Measurements from ENCODE around the gene RASD1. TPM values are rescaled to one million over a fixed set of nuclear protein-coding genes. Genes with fewer than 3 reads are reported as not detected.

RASD1 gene
- total RNA-seq, 1 experiment from 2014 or later: not detected

Other genes with a start within 250 kb of the RASD1 start
- gene COPS3, start 215.1 kb downstream of the RASD1 start, total RNA-seq (2014; rRNA removed): 109 and 117 TPM in 2 replicates
- 4.5 and 5.5 TPM in 2 replicates for gene NT5M, start 193.0 kb downstream of the RASD1 start, total RNA-seq (2014; rRNA removed)
- gene MED9, start 19.4 kb downstream of the RASD1 start, total RNA-seq (2014; rRNA removed): 13.9 and 16.4 TPM in 2 replicates
- 35.4 and 44.8 TPM in 2 replicates for gene PEMT, start 95.3 kb upstream of the RASD1 start, total RNA-seq (2014; rRNA removed)
- 7.5 and 10.3 TPM in 2 replicates for gene RAI1, start 185.1 kb upstream of the RASD1 start, total RNA-seq (2014; rRNA removed)

Measured in LHCN-M2 (cell line).